Measurements from ENCODE around the gene FBXO15.
A peak's percentile ranks its signal among the peaks of the same experiment; 100 is the strongest.

The FBXO15 gene

GRCh38 chr18:74153377-74153776 lies 5.7 kb upstream of the FBXO15 start:
- DNase-seq = no peak

- no peak for DNase-seq
These were observed 5.2 kb upstream of the FBXO15 start for GRCh38 chr18:74152857-74153256.

GRCh38 chr18:74152270-74152669 lies 4.6 kb upstream of the FBXO15 start:
- DNase-seq = no peak

DNA sequence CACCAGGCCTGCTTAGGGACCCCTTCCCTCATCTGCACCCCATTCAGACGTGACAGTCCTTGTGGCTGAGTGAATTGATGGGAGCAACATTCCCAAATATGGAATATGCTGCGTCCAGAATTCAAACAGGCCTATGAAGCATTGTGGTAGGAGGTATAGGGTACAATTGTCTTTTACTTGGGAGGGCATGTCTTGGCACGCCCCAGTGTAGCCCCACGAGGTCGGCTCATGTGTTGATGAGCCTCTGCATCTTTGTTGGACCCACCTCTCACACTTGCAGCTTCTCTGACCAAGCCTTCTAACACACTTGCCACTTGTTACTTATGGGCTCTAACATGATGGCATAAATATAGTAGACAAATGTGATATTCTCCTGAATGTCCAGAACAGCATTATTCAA lies 2.2 kb upstream of the FBXO15 start:
- no peak for DNase-seq

- no peak for DNase-seq
These were observed 973 bp upstream of the FBXO15 start for GRCh38 chr18:74148543-74149070.

- no peak for DNase-seq
These were observed 199 bp downstream of the FBXO15 start for GRCh38 chr18:74147491-74147778.

DNA sequence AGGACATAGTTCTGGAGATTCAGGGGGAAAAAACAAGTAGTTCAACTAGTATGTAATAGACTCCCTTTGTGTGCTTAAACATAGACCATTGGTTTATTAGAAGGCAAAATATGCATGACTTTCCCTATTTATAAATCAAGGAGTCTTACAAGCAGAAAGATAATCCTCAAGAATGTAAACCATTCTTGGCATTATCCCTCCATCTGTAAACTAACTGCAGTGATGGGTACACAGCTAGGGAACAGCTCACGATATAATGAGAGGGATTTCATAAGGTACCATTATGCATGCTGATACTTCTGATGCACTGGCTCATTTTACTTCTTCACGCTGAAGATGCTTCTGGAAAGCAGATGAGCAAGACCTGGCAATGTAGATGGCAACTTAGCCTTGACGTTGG lies 878 bp downstream of the FBXO15 start:
- DNase-seq = no peak

- DNase-seq = no peak
These were observed 5.4 kb downstream of the FBXO15 start for GRCh38 chr18:74142252-74142651.

DNA sequence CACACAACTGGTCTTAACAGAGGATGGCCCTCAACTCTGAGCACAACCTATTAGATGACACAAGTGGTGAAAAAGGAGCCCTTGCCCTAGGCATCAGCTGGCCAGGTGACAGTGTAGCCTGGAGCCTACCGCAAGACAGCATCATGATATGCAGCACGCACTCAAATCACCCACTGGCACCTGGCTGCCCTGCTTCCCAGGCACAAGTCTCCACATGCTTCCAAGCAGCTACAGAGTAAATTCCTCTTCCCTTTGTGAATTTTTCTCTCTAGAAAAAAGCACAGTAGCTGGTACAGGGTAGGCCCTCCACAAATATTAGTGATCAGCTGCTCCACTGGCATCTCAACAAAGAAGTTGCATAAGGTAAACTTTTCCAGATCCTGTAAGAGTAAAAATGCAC lies 6.0 kb downstream of the FBXO15 start:
- DNase-seq = no peak

GRCh38 chr18:74140582-74140981 lies 7.1 kb downstream of the FBXO15 start:
- no peak for DNase-seq

GRCh38 chr18:74139888-74140287 lies 7.7 kb downstream of the FBXO15 start:
- DNase-seq = peak; percentile 41 to 56

GRCh38 chr18:74139411-74139810 lies 8.2 kb downstream of the FBXO15 start:
- no peak for DNase-seq

DNA sequence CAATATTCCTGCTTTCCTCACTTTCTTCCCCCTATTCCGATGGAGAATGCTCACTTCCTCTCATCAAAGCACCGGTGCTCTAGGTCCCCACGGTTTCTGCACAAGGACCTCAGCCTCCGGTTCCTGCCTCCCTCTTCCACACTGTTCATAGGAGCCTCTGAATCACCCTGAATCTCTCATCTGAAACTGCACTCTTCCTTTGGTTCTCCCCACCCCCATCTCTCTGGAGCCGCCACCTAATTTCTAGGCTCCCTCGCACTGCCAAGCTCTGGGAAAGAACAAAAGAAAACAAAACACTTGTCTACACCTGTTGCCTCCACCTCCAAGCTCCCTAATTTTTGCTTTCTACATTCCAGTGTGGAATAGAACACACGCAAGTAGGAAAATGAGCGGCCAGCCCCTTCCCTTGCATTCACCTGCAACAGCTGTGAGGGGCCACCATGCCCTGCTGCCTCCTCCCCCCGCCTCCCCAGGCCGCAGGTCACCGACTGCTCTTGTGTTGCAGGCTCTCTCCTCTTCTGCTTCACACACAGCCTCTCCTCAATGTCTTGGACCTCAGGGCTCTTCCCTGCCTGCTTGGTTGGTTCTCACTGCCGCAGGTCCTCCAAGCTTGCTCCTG lies 9.6 kb downstream of the FBXO15 start:
- DNase-seq = no peak

- no peak for DNase-seq
These were observed 15.4 kb downstream of the FBXO15 start for GRCh38 chr18:74132201-74132600.

DNA sequence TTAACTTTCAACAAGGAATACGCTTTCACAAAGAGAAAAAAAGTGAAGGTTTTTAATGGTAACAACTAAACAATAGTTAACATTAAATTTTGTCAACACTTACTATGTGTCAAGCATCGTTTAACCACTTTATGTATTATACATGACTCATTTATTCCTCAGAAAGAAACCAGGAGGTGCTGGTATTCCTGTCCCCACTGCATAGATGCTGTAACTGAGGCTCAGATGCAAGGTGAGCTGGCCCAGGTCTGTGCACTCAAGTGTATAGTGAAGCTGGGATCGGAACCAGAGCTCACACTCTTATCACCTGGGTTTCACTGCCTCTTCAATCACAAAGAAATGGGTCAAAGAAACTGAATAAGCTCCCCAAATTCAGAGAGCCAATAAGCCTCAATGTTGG lies 16.5 kb downstream of the FBXO15 start:
- no peak for DNase-seq

GRCh38 chr18:74128159-74128558 lies 19.5 kb downstream of the FBXO15 start:
- no peak for DNase-seq

DNA sequence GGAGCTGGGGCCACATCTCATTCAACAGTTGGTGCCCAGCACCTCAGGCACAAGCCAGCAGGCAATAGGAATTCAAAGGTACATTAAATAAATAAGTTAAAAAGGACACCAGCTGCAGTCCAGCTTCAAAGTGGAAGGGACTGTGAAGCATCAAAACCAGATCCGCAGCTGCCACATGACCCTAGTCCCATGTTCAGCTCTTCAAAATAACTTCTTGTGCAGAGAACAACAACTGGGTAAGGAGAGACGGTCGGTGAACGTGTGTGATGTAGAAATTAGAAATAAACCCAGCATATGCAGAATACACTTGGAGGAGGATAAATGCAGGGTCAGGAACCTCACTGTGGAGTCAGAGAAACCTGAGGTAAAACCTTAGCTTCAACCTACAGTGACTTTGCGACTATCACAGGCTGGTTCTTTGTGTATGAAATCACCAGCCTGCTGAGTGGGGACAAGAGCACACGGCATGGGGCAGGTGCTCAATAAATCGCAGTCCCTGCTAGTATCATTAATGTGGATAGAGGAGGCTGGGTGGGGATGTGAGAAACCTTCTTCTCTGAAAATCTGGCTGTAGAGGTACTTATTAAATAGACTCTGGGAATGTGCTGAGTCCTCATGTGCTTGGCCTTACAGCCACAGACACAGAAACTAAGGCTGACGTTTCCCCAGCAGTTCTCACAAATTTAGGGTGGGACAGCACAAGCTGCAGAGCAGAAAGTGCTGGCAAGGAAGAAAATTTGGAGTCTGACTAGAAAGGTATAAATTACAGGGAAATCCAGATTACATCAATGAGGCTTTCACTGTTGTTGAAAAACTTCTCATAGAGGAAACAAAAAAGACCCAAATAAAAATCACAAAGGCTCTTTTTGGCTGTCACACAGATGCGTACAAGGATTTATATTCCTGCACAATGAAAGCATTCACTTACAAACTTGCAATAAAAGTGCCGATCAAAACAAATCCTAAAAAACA lies 20.7 kb downstream of the FBXO15 start:
- DNase-seq = no peak

DNA sequence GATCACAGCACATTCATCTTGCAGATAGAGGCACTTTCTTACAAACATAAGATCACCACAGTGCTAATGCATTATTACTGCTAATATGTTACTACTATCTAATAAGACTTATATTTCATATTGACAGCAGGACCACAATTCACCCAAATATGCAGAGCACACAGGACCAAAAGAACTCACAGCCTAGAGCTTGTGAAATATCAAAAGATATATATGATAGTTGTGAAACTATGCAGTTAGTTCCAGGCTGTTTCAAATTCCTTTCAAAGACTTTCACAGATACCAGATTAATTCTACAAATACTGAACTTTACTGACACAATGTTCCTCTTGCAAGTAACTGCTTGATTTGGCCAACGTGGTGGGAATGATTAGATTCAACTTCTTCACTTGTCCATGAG lies 23.0 kb downstream of the FBXO15 start:
- DNase-seq = no peak

GRCh38 chr18:74123200-74123599 lies 24.4 kb downstream of the FBXO15 start:
- no peak for DNase-seq

DNA sequence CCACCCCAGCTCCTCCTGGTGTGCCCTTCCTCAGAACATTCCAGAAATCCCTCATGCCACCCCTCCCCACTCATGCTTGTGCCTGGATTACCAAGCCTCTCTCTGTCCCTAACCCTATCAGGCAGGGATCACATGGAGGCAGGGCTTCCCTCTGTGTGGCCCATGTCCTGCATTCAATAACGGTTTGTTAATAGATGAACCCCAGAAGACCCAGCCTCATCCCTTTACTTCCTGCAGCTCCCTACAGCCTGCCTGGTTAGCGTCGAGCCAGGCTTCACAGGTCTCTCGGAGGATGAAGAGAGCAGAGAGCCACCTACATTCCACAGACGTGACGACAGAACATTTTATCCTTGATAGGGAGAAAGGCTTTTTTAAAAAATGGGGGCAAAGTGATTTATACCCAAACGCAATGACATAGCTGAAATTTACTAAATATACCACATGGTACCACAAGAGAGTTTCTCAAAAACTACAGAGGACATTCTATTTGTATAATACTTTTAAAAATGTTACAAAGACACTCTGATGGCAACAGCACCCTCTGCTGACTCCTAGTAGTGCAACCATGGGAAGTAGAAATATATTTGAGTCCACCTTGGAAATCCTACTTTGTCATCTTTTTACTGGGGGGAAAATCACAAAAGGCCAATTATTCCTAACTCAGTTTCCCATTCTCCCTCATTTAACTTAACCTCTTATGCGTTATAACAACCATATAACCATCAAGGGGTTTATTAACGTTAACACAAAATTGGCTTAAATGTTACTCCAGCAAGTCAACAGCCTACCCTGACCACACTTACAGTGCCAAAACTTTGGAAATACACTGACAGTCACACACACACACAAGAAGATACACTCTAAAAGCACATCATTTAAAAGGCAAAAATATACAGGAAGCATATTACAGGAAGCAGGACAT lies 30.7 kb downstream of the FBXO15 start:
- DNase-seq = peak in 1 of 2 donors; percentile 20

- no peak for DNase-seq
These were observed 32.6 kb downstream of the FBXO15 start for GRCh38 chr18:74115046-74115445.

GRCh38 chr18:74114116-74114515 lies 33.5 kb downstream of the FBXO15 start:
- no peak for DNase-seq

DNA sequence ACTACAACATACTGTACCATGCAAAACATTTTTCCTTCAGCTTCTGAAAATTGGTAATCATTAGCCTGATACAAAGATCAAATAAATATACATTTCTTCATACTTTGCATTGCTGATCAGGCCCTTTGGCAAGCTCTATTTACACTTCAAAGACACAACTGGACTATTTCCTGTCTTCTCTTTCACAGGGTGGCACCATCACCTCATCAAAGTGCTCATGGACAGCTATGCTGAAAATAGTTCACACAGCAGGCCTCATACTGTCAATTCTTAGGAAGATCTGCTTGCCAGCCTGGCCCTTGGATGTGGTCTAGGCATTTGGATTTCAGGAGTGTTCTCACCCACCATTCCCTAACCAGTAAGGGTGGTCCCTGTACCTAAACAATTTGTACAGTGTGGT lies 33.9 kb downstream of the FBXO15 start:
- DNase-seq = no peak
